ENCODE results near the gene TMC5. TPM values are rescaled to one million over a fixed set of nuclear protein-coding genes. Genes with fewer than 3 reads are reported as not detected.

TMC5 gene
- total and polyA plus RNA-seq, 4 donors, result 0.50 to 1.2 (median 0.83) TPM

- no peak for DNase-seq (ENCODE audit: low spot score)
- Histone ChIP-seq H3K36me3 (ENCODE audit: control insufficient read depth in 4 of 4, insufficient read depth in 3 of 4, low read depth in 1 of 4, low read length in 3 of 4) (no peaks in the 10 kb centered on the region), H3K4me3 (ENCODE audit: low read depth in 1 of 3, low read length in 3 of 3) (no peak overlapping the region), H3K9ac (ENCODE audit: low read depth in 1 of 2, low read length in 2 of 2) (no peak overlapping the region), H3K4me1 (ENCODE audit: control insufficient read depth in 4 of 4, insufficient read depth in 4 of 4, low read length in 3 of 4) (no peaks in the 10 kb centered on the region), H3K9me3 (ENCODE audit: control insufficient read depth in 4 of 4, low read length in 3 of 4) (no peaks in the 10 kb centered on the region), H3K27ac (ENCODE audit: low read depth in 1 of 2, low read length in 2 of 2) (no peak overlapping the region), H3K27me3 (ENCODE audit: control insufficient read depth in 4 of 4, insufficient read depth in 4 of 4, low read length in 3 of 4) (no peaks in the 10 kb centered on the region)
- 62% methylated on average over 3 of the region's 3 CpGs for WGBS
- TF ChIP-seq, protein P1, sequence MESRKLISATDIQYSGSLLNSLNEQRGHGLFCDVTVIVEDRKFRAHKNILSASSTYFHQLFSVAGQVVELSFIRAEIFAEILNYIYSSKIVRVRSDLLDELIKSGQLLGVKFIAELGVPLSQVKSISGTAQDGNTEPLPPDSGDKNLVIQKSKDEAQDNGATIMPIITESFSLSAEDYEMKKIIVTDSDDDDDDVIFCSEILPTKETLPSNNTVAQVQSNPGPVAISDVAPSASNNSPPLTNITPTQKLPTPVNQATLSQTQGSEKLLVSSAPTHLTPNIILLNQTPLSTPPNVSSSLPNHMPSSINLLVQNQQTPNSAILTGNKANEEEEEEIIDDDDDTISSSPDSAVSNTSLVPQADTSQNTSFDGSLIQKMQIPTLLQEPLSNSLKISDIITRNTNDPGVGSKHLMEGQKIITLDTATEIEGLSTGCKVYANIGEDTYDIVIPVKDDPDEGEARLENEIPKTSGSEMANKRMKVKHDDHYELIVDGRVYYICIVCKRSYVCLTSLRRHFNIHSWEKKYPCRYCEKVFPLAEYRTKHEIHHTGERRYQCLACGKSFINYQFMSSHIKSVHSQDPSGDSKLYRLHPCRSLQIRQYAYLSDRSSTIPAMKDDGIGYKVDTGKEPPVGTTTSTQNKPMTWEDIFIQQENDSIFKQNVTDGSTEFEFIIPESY (IDR thresholded peaks at IDR 0.05), result no peak
- TF ChIP-seq HNF4A (conservative IDR thresholded peaks at IDR 0.05) (no peak), HNF4G (IDR thresholded peaks at IDR 0.05) (no peak), FOXA1 (IDR thresholded peaks at IDR 0.05) (no peak), GABPA (IDR thresholded peaks at IDR 0.05 in 1 of 2, conservative IDR thresholded peaks at IDR 0.05 in 1 of 2) (no peak), SP1 (IDR thresholded peaks at IDR 0.05) (no peak), RAD21 (IDR thresholded peaks at IDR 0.05) (no peak), CTCF (IDR thresholded peaks at IDR 0.05; ENCODE audit: low read depth, low read length, missing input control) (no peak), RXRA (IDR thresholded peaks at IDR 0.05) (no peak), EGR1 (IDR thresholded peaks at IDR 0.05; ENCODE audit: low read depth in 2 of 2) (no peak), YY1 (IDR thresholded peaks at IDR 0.05) (no peak), NR2F2 (IDR thresholded peaks at IDR 0.05) (no peak), JUND (IDR thresholded peaks at IDR 0.05) (no peak), TAF1 (conservative IDR thresholded peaks at IDR 0.05) (no peak)
- TF ChIP-seq, protein P2, sequence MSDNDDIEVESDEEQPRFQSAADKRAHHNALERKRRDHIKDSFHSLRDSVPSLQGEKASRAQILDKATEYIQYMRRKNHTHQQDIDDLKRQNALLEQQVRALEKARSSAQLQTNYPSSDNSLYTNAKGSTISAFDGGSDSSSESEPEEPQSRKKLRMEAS (IDR thresholded peaks at IDR 0.05), result no peak
- TF ChIP-seq, protein P3, sequence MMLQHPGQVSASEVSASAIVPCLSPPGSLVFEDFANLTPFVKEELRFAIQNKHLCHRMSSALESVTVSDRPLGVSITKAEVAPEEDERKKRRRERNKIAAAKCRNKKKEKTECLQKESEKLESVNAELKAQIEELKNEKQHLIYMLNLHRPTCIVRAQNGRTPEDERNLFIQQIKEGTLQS (IDR thresholded peaks at IDR 0.05), result no peak
- TF ChIP-seq, protein P4, sequence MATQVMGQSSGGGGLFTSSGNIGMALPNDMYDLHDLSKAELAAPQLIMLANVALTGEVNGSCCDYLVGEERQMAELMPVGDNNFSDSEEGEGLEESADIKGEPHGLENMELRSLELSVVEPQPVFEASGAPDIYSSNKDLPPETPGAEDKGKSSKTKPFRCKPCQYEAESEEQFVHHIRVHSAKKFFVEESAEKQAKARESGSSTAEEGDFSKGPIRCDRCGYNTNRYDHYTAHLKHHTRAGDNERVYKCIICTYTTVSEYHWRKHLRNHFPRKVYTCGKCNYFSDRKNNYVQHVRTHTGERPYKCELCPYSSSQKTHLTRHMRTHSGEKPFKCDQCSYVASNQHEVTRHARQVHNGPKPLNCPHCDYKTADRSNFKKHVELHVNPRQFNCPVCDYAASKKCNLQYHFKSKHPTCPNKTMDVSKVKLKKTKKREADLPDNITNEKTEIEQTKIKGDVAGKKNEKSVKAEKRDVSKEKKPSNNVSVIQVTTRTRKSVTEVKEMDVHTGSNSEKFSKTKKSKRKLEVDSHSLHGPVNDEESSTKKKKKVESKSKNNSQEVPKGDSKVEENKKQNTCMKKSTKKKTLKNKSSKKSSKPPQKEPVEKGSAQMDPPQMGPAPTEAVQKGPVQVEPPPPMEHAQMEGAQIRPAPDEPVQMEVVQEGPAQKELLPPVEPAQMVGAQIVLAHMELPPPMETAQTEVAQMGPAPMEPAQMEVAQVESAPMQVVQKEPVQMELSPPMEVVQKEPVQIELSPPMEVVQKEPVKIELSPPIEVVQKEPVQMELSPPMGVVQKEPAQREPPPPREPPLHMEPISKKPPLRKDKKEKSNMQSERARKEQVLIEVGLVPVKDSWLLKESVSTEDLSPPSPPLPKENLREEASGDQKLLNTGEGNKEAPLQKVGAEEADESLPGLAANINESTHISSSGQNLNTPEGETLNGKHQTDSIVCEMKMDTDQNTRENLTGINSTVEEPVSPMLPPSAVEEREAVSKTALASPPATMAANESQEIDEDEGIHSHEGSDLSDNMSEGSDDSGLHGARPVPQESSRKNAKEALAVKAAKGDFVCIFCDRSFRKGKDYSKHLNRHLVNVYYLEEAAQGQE (IDR thresholded peaks at IDR 0.05), result no peak
Measured at GRCh38 chr16:19479302-19479721, 61.6 kb downstream of the TMC5 start.

Data from liver (tissue), 9 donors.